ENCODE results near the gene CNTRL.

CNTRL gene

DNA sequence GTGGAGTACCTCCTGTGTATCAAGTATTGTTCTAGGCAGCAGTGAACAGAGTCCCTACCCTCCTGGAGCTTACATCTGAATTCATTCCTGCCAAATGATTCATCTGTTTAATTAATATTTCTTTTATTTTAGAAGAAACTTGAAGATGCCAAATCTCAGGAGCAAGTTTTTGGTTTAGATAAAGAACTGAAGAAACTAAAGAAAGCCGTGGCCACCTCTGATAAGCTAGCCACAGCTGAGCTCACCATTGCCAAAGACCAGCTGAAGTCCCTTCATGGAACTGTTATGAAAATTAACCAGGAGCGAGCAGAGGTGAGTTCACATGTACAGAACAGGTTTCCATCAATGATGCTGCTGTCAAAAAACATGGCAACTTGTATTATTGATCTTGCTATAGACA, 69.0 kb downstream of the CNTRL start:
- H3K27ac ChIP-seq = no peak overlapping the region
- no peaks in the 10 kb centered on the region for H3K9me3 ChIP-seq (ENCODE audit: low read depth, low read length)
- peaks cover 71% of the 10 kb centered on the region for H3K36me3 ChIP-seq (ENCODE audit: insufficient read depth, low read length)
- no peak for DNase-seq (ENCODE audit: low read depth, low spot score)
- no peak for TF ChIP-seq EZH2 (IDR thresholded peaks at IDR 0.05)
- H3K4me3 ChIP-seq = no peak overlapping the region
- no peak overlapping the region for H3K9ac ChIP-seq (ENCODE audit: insufficient read length)

DNA sequence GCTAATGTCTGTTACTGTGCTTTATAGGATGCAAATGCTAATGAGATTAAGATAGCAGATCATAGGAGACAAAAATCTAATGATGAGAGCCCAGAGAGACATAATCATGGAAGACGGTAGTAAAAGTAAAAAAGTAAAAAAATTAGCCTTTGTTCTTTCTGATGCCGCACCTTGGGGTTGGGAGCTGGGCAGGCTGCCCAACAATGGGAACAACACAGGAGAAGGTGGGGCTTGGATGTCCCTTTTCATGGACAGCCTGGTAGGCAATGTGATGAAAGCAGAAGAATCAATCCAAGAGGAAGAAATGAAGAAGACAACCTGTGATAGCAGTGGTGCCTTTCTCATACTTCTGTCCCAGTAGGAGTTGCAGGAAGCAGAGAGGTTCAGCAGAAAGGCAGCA, 69.7 kb downstream of the CNTRL start:
- Histone ChIP-seq H3K9me3 (ENCODE audit: low read depth, low read length) (no peaks in the 10 kb centered on the region), H3K36me3 (ENCODE audit: insufficient read depth, low read length) (peaks cover 68% of the 10 kb centered on the region), H3K9ac (ENCODE audit: insufficient read length) (no peak overlapping the region), H3K27ac (no peak overlapping the region), H3K4me3 (no peak overlapping the region)
- TF ChIP-seq FOXP2 (optimal IDR thresholded peaks at IDR 0.05; ENCODE audit: control extremely low read depth, extremely low read length, insufficient read depth) (no peak), POLR2AphosphoS5 (IDR thresholded peaks at IDR 0.05; ENCODE audit: borderline replicate concordance, low read depth, low read length) (no peak), EZH2 (IDR thresholded peaks at IDR 0.05) (no peak)
- DNase-seq (ENCODE audit: low read depth, low spot score) = no peak

DNA sequence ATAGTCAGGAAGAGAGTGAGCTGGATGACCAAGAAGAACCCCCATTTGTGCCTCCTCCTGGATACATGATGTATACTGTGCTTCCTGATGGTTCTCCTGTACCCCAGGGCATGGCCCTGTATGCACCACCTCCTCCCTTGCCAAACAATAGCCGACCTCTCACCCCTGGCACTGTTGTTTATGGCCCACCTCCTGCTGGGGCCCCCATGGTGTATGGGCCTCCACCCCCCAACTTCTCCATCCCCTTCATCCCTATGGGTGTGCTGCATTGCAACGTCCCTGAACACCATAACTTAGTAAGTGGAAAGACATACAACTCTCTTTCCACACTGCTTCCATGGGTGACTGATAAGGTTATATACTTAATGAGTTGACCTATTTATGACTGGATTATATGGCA, 75.4 kb downstream of the CNTRL start:
- DNase-seq (ENCODE audit: low read depth, low spot score) = no peak
- no peak overlapping the region for H3K27ac ChIP-seq
- peaks cover 50% of the 10 kb centered on the region for H3K36me3 ChIP-seq (ENCODE audit: insufficient read depth, low read length)
- TF ChIP-seq FOXP2 (optimal IDR thresholded peaks at IDR 0.05; ENCODE audit: control extremely low read depth, extremely low read length, insufficient read depth) (no peak), EZH2 (IDR thresholded peaks at IDR 0.05) (no peak), POLR2AphosphoS5 (IDR thresholded peaks at IDR 0.05; ENCODE audit: borderline replicate concordance, low read depth, low read length) (no peak)
- no peaks in the 10 kb centered on the region for H3K9me3 ChIP-seq (ENCODE audit: low read depth, low read length)
- H3K9ac ChIP-seq (ENCODE audit: insufficient read length) = no peak overlapping the region
- H3K4me3 ChIP-seq = no peak overlapping the region

DNA sequence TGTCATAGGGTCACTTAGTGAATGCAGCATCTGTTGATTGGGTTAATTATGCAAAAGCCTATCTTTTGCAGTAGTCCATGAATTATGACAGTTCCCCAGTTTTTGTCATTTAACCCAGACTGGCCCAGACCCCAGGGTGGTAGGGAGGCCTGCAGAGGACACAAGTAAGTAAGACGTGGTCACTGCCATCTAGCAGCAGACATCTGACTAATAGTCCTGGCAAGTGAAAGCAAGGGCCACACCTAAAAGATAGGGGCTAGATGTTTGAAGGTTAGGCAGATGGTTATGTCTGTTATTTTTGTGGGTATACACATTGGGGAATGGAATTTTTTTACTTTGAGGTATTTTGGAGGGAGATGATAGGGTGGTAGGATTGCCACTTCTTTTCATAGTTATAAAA, 78.9 kb downstream of the CNTRL start:
- H3K9me3 ChIP-seq (ENCODE audit: low read depth, low read length) = no peaks in the 10 kb centered on the region
- no peak for DNase-seq (ENCODE audit: low read depth, low spot score)
- H3K4me3 ChIP-seq = no peak overlapping the region
- peaks cover 38% of the 10 kb centered on the region; the same call in 1 of the 2 replicates for H3K36me3 ChIP-seq (ENCODE audit: insufficient read depth, low read length)
- H3K9ac ChIP-seq (ENCODE audit: insufficient read length) = no peak overlapping the region
- no peak for TF ChIP-seq EZH2 (IDR thresholded peaks at IDR 0.05)
- TF ChIP-seq POLR2AphosphoS5 (IDR thresholded peaks at IDR 0.05; ENCODE audit: borderline replicate concordance, low read depth, low read length) = no peak
- no peak overlapping the region for H3K27ac ChIP-seq

DNA sequence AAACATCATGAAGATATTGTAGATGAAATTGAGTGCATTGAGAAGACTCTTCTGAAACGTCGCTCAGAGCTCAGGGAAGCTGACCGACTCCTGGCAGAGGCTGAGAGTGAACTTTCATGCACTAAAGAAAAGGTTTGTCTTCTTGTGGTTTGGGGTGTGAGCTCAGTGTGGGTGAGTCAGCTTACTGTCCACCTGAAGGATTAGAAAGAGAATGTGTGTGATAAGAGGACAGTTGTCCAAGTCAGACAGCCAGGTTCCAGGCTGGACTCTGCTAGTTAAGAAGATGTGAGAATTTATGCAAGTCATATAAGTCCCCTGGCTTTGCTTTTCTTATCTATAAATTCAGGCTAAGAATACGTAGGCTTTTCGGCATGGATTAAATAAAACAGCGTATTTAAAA, 80.0 kb downstream of the CNTRL start:
- no peak overlapping the region for H3K27ac ChIP-seq
- TF ChIP-seq POLR2AphosphoS5 (IDR thresholded peaks at IDR 0.05; ENCODE audit: borderline replicate concordance, low read depth, low read length) (no peak), FOXP2 (optimal IDR thresholded peaks at IDR 0.05; ENCODE audit: control extremely low read depth, extremely low read length, insufficient read depth) (no peak), EZH2 (IDR thresholded peaks at IDR 0.05) (no peak)
- no peak overlapping the region for H3K4me3 ChIP-seq
- H3K9ac ChIP-seq (ENCODE audit: insufficient read length) = no peak overlapping the region
- no peak for DNase-seq (ENCODE audit: low read depth, low spot score)
- H3K36me3 ChIP-seq (ENCODE audit: insufficient read depth, low read length) = peaks cover 35% of the 10 kb centered on the region; the same call in 1 of the 2 replicates
- H3K9me3 ChIP-seq (ENCODE audit: low read depth, low read length) = no peaks in the 10 kb centered on the region

DNA sequence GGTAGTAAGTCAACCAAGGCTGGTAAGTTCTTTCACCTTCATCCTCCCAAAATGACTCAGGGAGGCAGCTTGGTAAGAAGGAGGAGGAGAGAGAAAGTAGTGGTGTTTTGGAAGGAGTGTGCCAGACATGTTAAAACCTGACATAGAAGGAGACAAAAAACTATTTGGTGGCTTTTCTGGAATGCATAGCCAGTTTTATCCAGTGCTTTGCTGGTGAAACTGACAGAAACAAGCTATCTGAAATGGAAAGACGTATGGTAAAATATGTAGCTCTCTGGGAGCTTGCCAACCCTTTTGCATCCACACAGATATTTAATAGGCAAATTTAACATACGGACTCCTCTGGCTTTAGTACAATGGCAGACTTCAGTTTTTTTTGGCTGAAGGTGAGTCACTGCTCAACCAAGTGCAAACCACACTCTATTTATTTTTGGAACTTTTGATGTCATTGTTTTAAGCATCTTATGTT, 81.5 kb downstream of the CNTRL start:
- DNase-seq (ENCODE audit: low read depth, low spot score) = no peak
- no peaks in the 10 kb centered on the region for H3K9me3 ChIP-seq (ENCODE audit: low read depth, low read length)
- TF ChIP-seq POLR2AphosphoS5 (IDR thresholded peaks at IDR 0.05; ENCODE audit: borderline replicate concordance, low read depth, low read length) (no peak), EZH2 (IDR thresholded peaks at IDR 0.05) (no peak), FOXP2 (optimal IDR thresholded peaks at IDR 0.05; ENCODE audit: control extremely low read depth, extremely low read length, insufficient read depth) (no peak)
- no peak overlapping the region for H3K4me3 ChIP-seq
- H3K9ac ChIP-seq (ENCODE audit: insufficient read length) = no peak overlapping the region
- no peak overlapping the region for H3K27ac ChIP-seq
- H3K36me3 ChIP-seq (ENCODE audit: insufficient read depth, low read length) = peaks cover 36% of the 10 kb centered on the region

DNA sequence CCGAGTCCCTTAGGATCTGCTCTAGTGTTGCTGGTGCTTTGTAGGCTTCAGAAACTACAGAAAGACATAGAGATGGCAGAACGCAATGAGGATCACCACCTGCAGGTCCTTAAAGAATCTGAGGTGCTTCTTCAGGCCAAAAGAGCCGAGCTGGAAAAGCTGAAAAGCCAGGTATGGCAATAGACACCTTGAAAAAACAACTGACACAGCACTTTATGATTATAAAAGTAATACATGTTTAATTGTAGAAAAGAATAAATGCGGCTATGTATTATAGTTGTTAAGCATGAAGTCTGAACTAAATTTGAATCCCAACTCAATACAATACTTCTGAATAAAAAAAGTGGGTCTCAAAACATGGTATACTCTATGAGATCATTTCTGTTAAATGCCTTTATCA, 83.2 kb downstream of the CNTRL start:
- Histone ChIP-seq H3K36me3 (ENCODE audit: insufficient read depth, low read length) (peaks cover 48% of the 10 kb centered on the region), H3K9me3 (ENCODE audit: low read depth, low read length) (no peaks in the 10 kb centered on the region), H3K9ac (ENCODE audit: insufficient read length) (no peak overlapping the region), H3K4me3 (no peak overlapping the region), H3K27ac (no peak overlapping the region)
- TF ChIP-seq POLR2AphosphoS5 (IDR thresholded peaks at IDR 0.05; ENCODE audit: borderline replicate concordance, low read depth, low read length) (no peak), EZH2 (IDR thresholded peaks at IDR 0.05) (no peak), FOXP2 (optimal IDR thresholded peaks at IDR 0.05; ENCODE audit: control extremely low read depth, extremely low read length, insufficient read depth) (no peak)
- DNase-seq (ENCODE audit: low read depth, low spot score) = no peak

DNA sequence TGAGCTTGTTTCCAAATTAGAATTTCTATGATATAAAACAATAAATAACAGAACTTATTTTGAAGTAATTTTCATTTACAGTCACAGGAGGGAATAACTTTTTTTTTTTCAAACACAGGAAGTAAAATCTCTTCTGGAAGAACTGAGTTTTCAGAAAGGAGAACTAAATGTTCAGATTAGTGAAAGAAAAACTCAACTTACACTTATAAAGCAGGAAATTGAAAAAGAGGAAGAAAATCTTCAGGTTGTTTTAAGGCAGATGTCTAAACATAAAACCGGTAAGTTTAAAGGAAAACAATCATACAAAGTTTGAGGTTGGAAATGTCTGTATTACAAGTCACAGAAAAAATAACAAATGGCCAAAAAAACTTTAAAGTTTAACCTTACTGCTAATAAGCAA, 85.3 kb downstream of the CNTRL start:
- Histone ChIP-seq H3K27ac (peak overlapping the region; percentile 44; the same call in 1 of the 2 replicates), H3K9me3 (ENCODE audit: low read depth, low read length) (no peaks in the 10 kb centered on the region), H3K36me3 (ENCODE audit: insufficient read depth, low read length) (peaks cover 47% of the 10 kb centered on the region)

DNA sequence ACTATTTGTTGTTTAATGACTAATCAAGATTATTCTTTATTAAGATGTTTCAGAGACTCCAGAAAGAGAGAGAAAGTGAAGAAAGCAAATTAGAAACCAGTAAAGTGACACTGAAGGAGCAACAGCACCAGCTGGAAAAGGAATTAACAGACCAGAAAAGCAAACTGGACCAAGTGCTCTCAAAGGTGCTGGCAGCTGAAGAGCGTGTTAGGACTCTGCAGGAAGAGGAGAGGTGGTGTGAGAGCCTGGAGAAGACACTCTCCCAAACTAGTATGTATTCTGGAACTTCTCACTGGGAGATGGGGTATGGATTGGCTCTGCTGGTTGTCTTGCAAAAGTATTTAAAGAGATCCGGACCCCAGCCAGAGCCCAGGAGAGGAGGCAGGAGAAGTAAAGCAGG, 93.3 kb downstream of the CNTRL start:
- no peak overlapping the region for H3K4me3 ChIP-seq
- no peak for TF ChIP-seq FOXP2 (optimal IDR thresholded peaks at IDR 0.05; ENCODE audit: control extremely low read depth, extremely low read length, insufficient read depth)
- TF ChIP-seq EZH2 (IDR thresholded peaks at IDR 0.05) = no peak
- TF ChIP-seq POLR2AphosphoS5 (IDR thresholded peaks at IDR 0.05; ENCODE audit: borderline replicate concordance, low read depth, low read length) = no peak
- H3K36me3 ChIP-seq (ENCODE audit: insufficient read depth, low read length) = peaks cover 70% of the 10 kb centered on the region
- H3K9ac ChIP-seq (ENCODE audit: insufficient read length) = no peak overlapping the region
- no peak overlapping the region for H3K27ac ChIP-seq
- no peak for DNase-seq (ENCODE audit: low read depth, low spot score)
- no peaks in the 10 kb centered on the region for H3K9me3 ChIP-seq (ENCODE audit: low read depth, low read length)

More for the DNA sequence above, 85.3 kb downstream of the CNTRL start:
- no peak overlapping the region for H3K9ac ChIP-seq (ENCODE audit: insufficient read length)
- no peak for TF ChIP-seq POLR2AphosphoS5 (IDR thresholded peaks at IDR 0.05; ENCODE audit: borderline replicate concordance, low read depth, low read length)
- TF ChIP-seq FOXP2 (optimal IDR thresholded peaks at IDR 0.05; ENCODE audit: control extremely low read depth, extremely low read length, insufficient read depth) = no peak
- TF ChIP-seq EZH2 (IDR thresholded peaks at IDR 0.05) = no peak
- no peak overlapping the region for H3K4me3 ChIP-seq
- no peak for DNase-seq (ENCODE audit: low read depth, low spot score)
